ENCODE data around the gene RNASEH2B. TPM values are rescaled to one million over a fixed set of nuclear protein-coding genes. Genes with fewer than 3 reads are reported as not detected.

The RNASEH2B gene
- total and polyA plus RNA-seq, 2 of the 8 experiments (the other 6 are each of a cell fraction or from before 2014, with no cell fraction given), result 19.3 to 43.9 TPM

- Histone ChIP-seq H3K23me2 (ENCODE audit: low read depth, low read length) (no peaks in the 10 kb centered on the region), H2BK20ac (ENCODE audit: low read length) (no peak overlapping the region), H3K9me3 (ENCODE audit: insufficient read depth in 2 of 2, low read depth in 1 of 2, low read length in 1 of 2) (peaks cover 13 to 18% of the 10 kb centered on the region in 2 experiments), H3K23ac (ENCODE audit: insufficient read length) (no peak overlapping the region), H3K4ac (replicated peaks; ENCODE audit: insufficient read length, low read depth, low read length) (no peak overlapping the region), H3K79me1 (ENCODE audit: low read depth, low read length) (peaks cover 5% of the 10 kb centered on the region), H2AFZ (ENCODE audit: low read length) (no peak overlapping the region), H3K27ac (ENCODE audit: low read depth, low read length) (no peak overlapping the region), H3K18ac (ENCODE audit: extremely low read depth, low read length) (no peak overlapping the region), H3K9ac (replicated peaks in 1 of 4; ENCODE audit: extremely low read depth in 1 of 4, low read depth in 3 of 4, low read length in 3 of 4) (no peak overlapping the region), H3K36me3 (ENCODE audit: control insufficient read depth in 2 of 4, insufficient read depth in 4 of 4, low read length in 3 of 4) (peaks cover 0 to 11% (median 0%) of the 10 kb centered on the region in 4 experiments; a peak in 3 of 8 replicates), H3K4me3 (ENCODE audit: extremely low read depth in 1 of 4, insufficient read depth in 2 of 4, low read depth in 3 of 4, low read length in 4 of 4) (no peak overlapping the region), H3K79me2 (ENCODE audit: control insufficient read depth in 1 of 2, insufficient read depth in 2 of 2, low read length in 2 of 2) (peaks cover 0 to 76% of the 10 kb centered on the region in 2 experiments; a peak in 3 of 4 replicates), H4K5ac (ENCODE audit: insufficient read length, low read depth, low read length) (no peak overlapping the region), H4K20me1 (replicated peaks in 1 of 2; ENCODE audit: control insufficient read depth in 1 of 2, insufficient read depth in 2 of 2, low read length in 2 of 2) (no peaks in the 10 kb centered on the region), H2BK15ac (ENCODE audit: low read length) (no peak overlapping the region), H2BK5ac (ENCODE audit: low read depth, low read length) (no peak overlapping the region), H2BK12ac (ENCODE audit: low read depth, low read length) (no peak overlapping the region), H3K56ac (replicated peaks; ENCODE audit: insufficient read length, low read depth, low read length) (no peak overlapping the region), H3K14ac (ENCODE audit: insufficient read length) (no peak overlapping the region), H4K8ac (ENCODE audit: extremely low read depth, insufficient read depth, low read length) (no peak overlapping the region), H3K27me3 (replicated peaks in 1 of 4; ENCODE audit: control insufficient read depth in 3 of 4, extremely low read depth in 1 of 4, insufficient read depth in 3 of 4, low read length in 3 of 4) (no peaks in the 10 kb centered on the region), H3K4me1 (replicated peaks in 1 of 4; ENCODE audit: control insufficient read depth in 3 of 4, insufficient read depth in 4 of 4, low read length in 3 of 4) (peaks cover 2 to 15% (median 10%) of the 10 kb centered on the region in 4 experiments; a peak in 5 of 7 replicates), H2BK120ac (replicated peaks; ENCODE audit: low read depth, low read length) (no peak overlapping the region), H3K4me2 (ENCODE audit: insufficient read depth in 1 of 2, low read depth in 2 of 2, low read length in 2 of 2) (no peak overlapping the region), H2AK5ac (ENCODE audit: low read depth, low read length) (no peak overlapping the region), H4K91ac (replicated peaks; ENCODE audit: insufficient read length, low read length) (no peak overlapping the region)
- ChIA-PET POLR2A (ENCODE audit: partially characterized antibody) (interaction anchor here (1.2 kb wide), 1 partner anchor 9 kb away, joined by 4 read pairs; the partner anchor contains the start of gene RNASEH2B), CTCF (ENCODE audit: partially characterized antibody) (interaction anchor here (0.8 to 1.7 kb wide), 3 partner anchors 61 to 207 kb away, joined by 3 to 4 read pairs (median 3); no protein-coding TSS in a partner anchor)
- DNase-seq (ENCODE audit: low read depth in 1 of 2, low spot score in 2 of 2), result no peak
- no peak for FAIRE-seq
- 97% methylated on average over 3 of the region's 3 CpGs; no CpG with 5 or more reads in 1 of the 2 experiments for WGBS, 2 experiments (ENCODE audit: extremely low coverage in 1 of 2, insufficient coverage in 1 of 2, insufficient read length in 1 of 2, insufficient replicate concordance in 2 of 2, low coverage in 1 of 2, low lambda C conversion rate in 2 of 2, missing lambda C conversion rate in 1 of 2)
- no peak for TF ChIP-seq RFX5 (IDR thresholded peaks at IDR 0.05; ENCODE audit: borderline replicate concordance, low read depth, low read length)
- TF ChIP-seq KDM4A (IDR thresholded peaks at IDR 0.05; ENCODE audit: low read depth, low read length, severe bottlenecking), result no peak
Measured at GRCh38 chr13:50918567-50918966, 9.0 kb downstream of the RNASEH2B start.

All from H1 (cell line).